Activated T-helper 2 cell treated with anti-CD3 and anti-CD28 coated beads, Interferon-gamma antibody, Interleukin-2, Interleukin-4, amounts not matched to agents 10 μg/mL and 5 μg/mL and 100 μg/mL, durations not matched to agents 14 hours and 24 hours and 36 hours (primary cell): Measurements from ENCODE around the gene USP10. TPM values are rescaled to one million over a fixed set of nuclear protein-coding genes. Genes with fewer than 3 reads are reported as not detected.
"Not testable (repeated sequence)": the region's sequence is repeated elsewhere in the genome, so short reads cannot be mapped to it uniquely, and the experiment has no call there.

ENCODE experiments used
- DNase-seq: peaks from one replicate; pipeline ENCODE4 v3.0.0; 2021; ENCODE audit warnings: low spot score
- H3K27ac Mint-ChIP-seq: one replicate; pipeline ENCODE4 v1.8.0; 2021; ENCODE audit warnings: mixed read lengths
- H3K27me3 Mint-ChIP-seq: one replicate; pipeline ENCODE4 v1.8.0; 2021; ENCODE audit warnings: low read depth, mixed read lengths
- H3K36me3 Mint-ChIP-seq: one replicate; pipeline ENCODE4 v1.8.0; 2021; ENCODE audit warnings: low read depth, mixed read lengths
- H3K4me1 Mint-ChIP-seq: one replicate; pipeline ENCODE4 v1.8.0; 2021; ENCODE audit warnings: low read depth, mixed read lengths
- H3K4me3 Mint-ChIP-seq: one replicate; pipeline ENCODE4 v1.8.0; 2021; ENCODE audit warnings: low read depth, mild to moderate bottlenecking, moderate library complexity, mixed read lengths
- H3K9me3 Mint-ChIP-seq: one replicate; pipeline ENCODE4 v1.8.0; 2021; ENCODE audit warnings: mixed read lengths
- intact Hi-C: fragments of 100-400 bp; cut with micrococcal nuclease; formaldehyde crosslinking; loops from one replicate; pipeline ENCODE4 v1.15.1; 2023
- total RNA-seq: library from RNA; stranded (reverse); gene quantifications from 2 replicates; pipeline ENCODE4 v1.2.3, GENCODE V29; 2022

The USP10 gene
- total RNA-seq, 1 donor from 2014 or later, result 151 TPM

DNA sequence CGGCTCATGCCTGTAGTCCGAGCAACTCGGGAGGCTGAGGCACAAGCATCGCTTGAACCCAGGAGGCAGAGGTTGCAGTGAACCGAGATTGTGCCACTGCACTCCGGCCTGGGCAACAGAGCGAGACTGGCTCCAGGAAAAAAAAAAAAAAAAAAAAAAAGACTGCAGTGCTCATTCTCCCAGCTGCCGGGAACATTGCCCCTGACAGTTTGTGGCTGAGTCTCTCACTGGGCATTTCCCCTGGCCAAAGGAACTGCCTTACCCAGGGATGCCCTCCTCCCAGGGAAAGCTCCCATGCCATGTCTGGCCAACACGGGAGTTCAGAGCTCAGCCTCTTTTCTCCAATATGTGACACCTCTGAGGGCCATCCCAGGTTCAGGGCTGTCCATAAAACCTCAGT is 21.3 kb upstream of the USP10 start:
- H3K4me1 Mint-ChIP-seq, result no peaks in the 10 kb centered on the region
- intact Hi-C loops, result no loop called here
- no peaks in the 10 kb centered on the region for H3K9me3 Mint-ChIP-seq

GRCh38 chr16:84680165-84680842 is 19.5 kb upstream of the USP10 start:
- DNase-seq, result no peak
- no peaks in the 10 kb centered on the region for H3K9me3 Mint-ChIP-seq
- H3K4me1 Mint-ChIP-seq, result no peaks in the 10 kb centered on the region

More for the DNA sequence above, 21.3 kb upstream of the USP10 start:
- H3K27me3 Mint-ChIP-seq, result peaks cover 33% of the 10 kb centered on the region
- H3K36me3 Mint-ChIP-seq, result no peaks in the 10 kb centered on the region
- no peak overlapping the region for H3K4me3 Mint-ChIP-seq
- no peak overlapping the region for H3K27ac Mint-ChIP-seq
- no peak for DNase-seq

GRCh38 chr16:84680843-84681629 is 18.8 kb upstream of the USP10 start:
- peaks cover 38% of the 10 kb centered on the region for H3K27me3 Mint-ChIP-seq
- H3K36me3 Mint-ChIP-seq, result no peaks in the 10 kb centered on the region
- H3K27ac Mint-ChIP-seq, result no peak overlapping the region
- DNase-seq, result no peak
- H3K4me1 Mint-ChIP-seq, result no peaks in the 10 kb centered on the region
- no peak overlapping the region for H3K4me3 Mint-ChIP-seq
- H3K9me3 Mint-ChIP-seq, result no peaks in the 10 kb centered on the region
- intact Hi-C loops, result no loop called here

More at GRCh38 chr16:84680165-84680842, 19.5 kb upstream of the USP10 start:
- Mint-ChIP-seq H3K27ac (no peak overlapping the region), H3K27me3 (peaks cover 38% of the 10 kb centered on the region), H3K36me3 (no peaks in the 10 kb centered on the region), H3K4me3 (no peak overlapping the region)
- intact Hi-C loops, result no loop called here

DNA sequence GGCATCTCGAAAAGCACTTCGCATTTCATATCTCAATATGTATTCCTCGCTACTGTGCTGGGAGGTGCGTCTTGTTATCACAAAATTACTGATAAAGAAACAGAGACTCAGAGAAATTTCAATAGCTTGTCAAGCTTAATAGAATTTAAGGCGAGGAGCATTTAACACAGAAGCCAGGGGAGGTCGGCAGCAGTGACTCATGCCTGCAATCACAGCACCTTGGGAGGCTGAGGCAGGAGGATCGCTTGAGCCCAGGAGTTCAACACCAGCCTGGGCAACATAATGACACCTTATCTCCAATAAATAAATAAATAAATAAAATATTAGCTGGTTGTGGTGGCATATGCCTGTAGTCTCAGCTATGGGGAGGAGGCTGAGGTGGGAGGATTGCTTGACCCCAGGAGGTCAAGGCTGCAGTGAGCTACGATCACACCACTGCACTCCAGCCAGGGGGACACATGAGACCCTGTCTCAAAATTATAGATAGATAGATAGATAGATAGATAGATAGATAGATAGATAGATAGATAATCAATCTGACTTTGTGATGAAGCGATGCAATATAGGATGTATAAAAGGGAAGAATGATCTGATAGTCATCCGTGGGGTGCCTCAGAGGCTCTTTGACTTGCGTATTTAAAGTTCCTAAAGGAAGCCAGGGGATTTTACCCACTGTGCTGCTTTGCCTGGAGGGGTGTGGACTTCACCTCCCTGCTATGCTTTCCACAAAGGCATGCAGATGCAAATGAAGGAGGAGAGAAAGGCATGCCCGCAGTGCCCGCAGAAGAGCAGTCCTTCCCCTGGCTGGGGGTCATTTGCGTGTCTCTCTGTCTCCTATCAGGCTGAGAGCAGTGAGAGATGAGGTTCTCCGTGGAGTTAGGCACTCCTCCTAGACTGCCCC is 15.9 kb upstream of the USP10 start:
- Mint-ChIP-seq H3K9me3 (peaks cover 10% of the 10 kb centered on the region), H3K27me3 (peaks cover 30% of the 10 kb centered on the region), H3K27ac (no peak overlapping the region), H3K36me3 (no peaks in the 10 kb centered on the region), H3K4me3 (no peak overlapping the region), H3K4me1 (peaks cover 9% of the 10 kb centered on the region)
- no peak for DNase-seq
- intact Hi-C loops, result no loop called here

- no peak overlapping the region for H3K4me3 Mint-ChIP-seq
- peaks cover 10% of the 10 kb centered on the region for H3K9me3 Mint-ChIP-seq
These were observed 15.2 kb upstream of the USP10 start for GRCh38 chr16:84684592-84684965.

GRCh38 chr16:84685210-84685609 is 14.6 kb upstream of the USP10 start:
- no peak for DNase-seq
- H3K27me3 Mint-ChIP-seq, result peaks cover 31% of the 10 kb centered on the region
- peaks cover 10% of the 10 kb centered on the region for H3K9me3 Mint-ChIP-seq
- no peak overlapping the region for H3K27ac Mint-ChIP-seq
- peaks cover 9% of the 10 kb centered on the region for H3K4me1 Mint-ChIP-seq
- no peak overlapping the region for H3K4me3 Mint-ChIP-seq
- intact Hi-C loops, result no loop called here
- no peaks in the 10 kb centered on the region for H3K36me3 Mint-ChIP-seq

More at GRCh38 chr16:84684592-84684965, 15.2 kb upstream of the USP10 start:
- H3K36me3 Mint-ChIP-seq, result no peaks in the 10 kb centered on the region
- peaks cover 32% of the 10 kb centered on the region for H3K27me3 Mint-ChIP-seq
- DNase-seq, result no peak
- H3K27ac Mint-ChIP-seq, result no peak overlapping the region
- peaks cover 9% of the 10 kb centered on the region for H3K4me1 Mint-ChIP-seq
- intact Hi-C loops, result no loop called here

- no peak for DNase-seq
- intact Hi-C loops, result no loop called here
- H3K36me3 Mint-ChIP-seq, result no peaks in the 10 kb centered on the region
- peaks cover 9% of the 10 kb centered on the region for H3K4me1 Mint-ChIP-seq
- no peak overlapping the region for H3K4me3 Mint-ChIP-seq
- H3K9me3 Mint-ChIP-seq, result peaks cover 10% of the 10 kb centered on the region
- H3K27ac Mint-ChIP-seq, result no peak overlapping the region
- peaks cover 21% of the 10 kb centered on the region for H3K27me3 Mint-ChIP-seq
These were observed 13.0 kb upstream of the USP10 start for GRCh38 chr16:84686707-84687298.

DNA sequence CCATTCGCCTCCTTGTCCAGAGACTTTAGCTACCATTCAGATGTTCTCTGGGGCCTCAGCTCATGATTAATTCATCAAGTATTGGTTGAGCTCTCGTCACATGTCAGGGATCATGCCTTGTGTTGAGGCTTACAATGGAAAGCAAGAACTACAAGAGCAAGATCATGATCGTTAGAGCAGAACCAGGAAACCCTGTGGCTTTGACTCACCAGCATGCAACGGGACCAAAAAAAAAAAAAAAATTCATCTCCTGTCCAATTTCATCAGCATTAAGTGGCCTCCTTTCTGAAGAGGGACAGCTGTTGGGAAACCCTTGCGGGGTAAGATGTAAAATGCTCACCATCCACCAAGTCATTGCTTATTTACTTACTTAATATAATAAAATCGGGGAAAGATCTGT is 12.1 kb upstream of the USP10 start:
- intact Hi-C loops, result no loop called here
- no peaks in the 10 kb centered on the region for H3K36me3 Mint-ChIP-seq
- no peak for DNase-seq
- no peak overlapping the region for H3K27ac Mint-ChIP-seq
- H3K9me3 Mint-ChIP-seq, result peaks cover 10% of the 10 kb centered on the region
- peaks cover 18% of the 10 kb centered on the region for H3K27me3 Mint-ChIP-seq
- H3K4me1 Mint-ChIP-seq, result peaks cover 14% of the 10 kb centered on the region
- no peak overlapping the region for H3K4me3 Mint-ChIP-seq

- intact Hi-C loops, H3K9me3 Mint-ChIP-seq, DNase-seq, H3K36me3 Mint-ChIP-seq, H3K4me3 Mint-ChIP-seq, H3K27ac Mint-ChIP-seq: not testable (repeated sequence)
- Mint-ChIP-seq H3K4me1 (peaks cover 15% of the 10 kb centered on the region), H3K27me3 (peaks cover 18% of the 10 kb centered on the region)
These were observed 11.6 kb upstream of the USP10 start for GRCh38 chr16:84688163-84688562.

- Mint-ChIP-seq H3K27me3 (peaks cover 15% of the 10 kb centered on the region), H3K4me3 (no peak overlapping the region), H3K9me3 (peaks cover 10% of the 10 kb centered on the region), H3K4me1 (peaks cover 15% of the 10 kb centered on the region), H3K36me3 (no peaks in the 10 kb centered on the region), H3K27ac (no peak overlapping the region)
- intact Hi-C loops, result no loop called here
- no peak for DNase-seq
These were observed 10.7 kb upstream of the USP10 start for GRCh38 chr16:84689111-84689510.

DNA sequence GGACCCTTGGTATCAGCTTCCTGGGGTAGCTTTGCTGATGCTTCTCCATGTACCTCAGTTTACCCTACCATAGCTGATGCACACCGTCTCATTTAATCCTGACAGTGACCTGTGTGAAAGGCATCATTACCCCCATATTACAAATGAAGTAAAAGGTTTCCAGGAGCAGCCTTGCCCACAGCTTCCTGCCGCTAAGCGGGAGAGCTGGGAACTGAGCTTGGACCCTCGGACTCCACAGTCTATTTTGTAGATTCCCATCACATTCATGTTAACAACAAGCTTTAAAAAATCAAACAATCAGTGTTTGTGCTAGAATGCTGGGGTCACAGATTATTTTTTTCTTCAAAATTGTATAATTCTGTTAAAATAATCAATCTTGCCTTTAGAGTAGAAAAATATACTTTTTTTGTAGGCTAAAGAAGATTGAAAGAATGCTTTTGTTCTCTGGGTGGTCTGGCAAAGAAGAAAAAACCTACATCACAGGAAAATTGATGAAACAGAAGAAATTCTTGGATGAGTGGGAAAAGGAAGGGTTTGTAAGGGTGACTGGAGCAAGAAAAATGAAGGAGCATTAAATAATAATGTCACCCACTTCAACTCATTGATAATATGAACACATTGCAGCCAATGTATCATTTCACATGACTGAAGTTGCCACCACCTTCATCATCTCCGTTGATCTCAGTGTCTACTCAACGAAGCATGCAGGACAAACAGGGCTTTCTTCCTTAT is 9.5 kb upstream of the USP10 start:
- H3K4me1 Mint-ChIP-seq, result peaks cover 15% of the 10 kb centered on the region
- peaks cover 11% of the 10 kb centered on the region for H3K27me3 Mint-ChIP-seq
- intact Hi-C loops, result no loop called here
- peaks cover 10% of the 10 kb centered on the region for H3K9me3 Mint-ChIP-seq
- H3K36me3 Mint-ChIP-seq, result no peaks in the 10 kb centered on the region
- no peak overlapping the region for H3K4me3 Mint-ChIP-seq
- no peak overlapping the region for H3K27ac Mint-ChIP-seq
- no peak for DNase-seq
